GM21423 (cell line): ENCODE data around the gene PSMC2.

Experiments
- ATAC-seq: cut with Tn5 transposase; IDR thresholded peaks from one replicate; pipeline ENCODE4 v1.9.1; 2021; ENCODE audit warnings: mild to moderate bottlenecking, moderate library complexity; ENCODE audit not compliant: unreplicated experiment

The PSMC2 gene

GRCh38 chr7:103347507-103348267, at the start of gene PSMC2:
Gene PSMC2, plus strand, starts transcription at chr7:103347643. Its CDS starts 69 bp downstream, at chr7:103347712.
- peak; percentile 68 for ATAC-seq

- peak; percentile 8 for ATAC-seq
Measured at GRCh38 chr7:103297837-103298179, 49.6 kb upstream of the PSMC2 start.

GRCh38 chr7:103299660-103300059, 47.8 kb upstream of the PSMC2 start:
- no peak for ATAC-seq

- ATAC-seq, result no peak
Measured at GRCh38 chr7:103301441-103301840, 46.0 kb upstream of the PSMC2 start.

- no peak for ATAC-seq
Measured at GRCh38 chr7:103307503-103308231, 39.8 kb upstream of the PSMC2 start.

GRCh38 chr7:103314852-103315251, 32.6 kb upstream of the PSMC2 start:
- ATAC-seq, result no peak

GRCh38 chr7:103316380-103316941, 31.0 kb upstream of the PSMC2 start:
- ATAC-seq, result no peak

- ATAC-seq, result no peak
Measured at GRCh38 chr7:103317009-103317408, 30.4 kb upstream of the PSMC2 start.

- no peak for ATAC-seq
Measured at GRCh38 chr7:103325744-103326143, 21.7 kb upstream of the PSMC2 start.

GRCh38 chr7:103336761-103337160, 10.7 kb upstream of the PSMC2 start:
- no peak for ATAC-seq

- ATAC-seq, result no peak
Measured at GRCh38 chr7:103338864-103339263, 8.6 kb upstream of the PSMC2 start.

- no peak for ATAC-seq
Measured at GRCh38 chr7:103341466-103341865, 6.0 kb upstream of the PSMC2 start.

GRCh38 chr7:103343332-103343731, 4.1 kb upstream of the PSMC2 start:
- no peak for ATAC-seq

- ATAC-seq, result peak; percentile 3
Measured at GRCh38 chr7:103343758-103344452, 3.5 kb upstream of the PSMC2 start.

- ATAC-seq, result peak; percentile 78
Measured at GRCh38 chr7:103344453-103345149, 2.8 kb upstream of the PSMC2 start, which contains the start of gene DNAJC2. Gene DNAJC2, minus strand, starts transcription at chr7:103344767. Its CDS starts 145 bp downstream, at chr7:103344622.

GRCh38 chr7:103346396-103346795, 1.0 kb upstream of the PSMC2 start:
- ATAC-seq, result no peak

GRCh38 chr7:103348452-103348851, 1.0 kb downstream of the PSMC2 start:
- ATAC-seq, result no peak

- ATAC-seq, result no peak
Measured at GRCh38 chr7:103348959-103349358, 1.5 kb downstream of the PSMC2 start.

GRCh38 chr7:103349805-103350204, 2.4 kb downstream of the PSMC2 start:
- no peak for ATAC-seq

GRCh38 chr7:103369432-103369831, 22.0 kb downstream of the PSMC2 start:
- ATAC-seq, result no peak
